Ectodermal cell (in vitro differentiated cells): ENCODE measurements around the gene NT5C3B.
"Not testable (repeated sequence)": the region's sequence is repeated elsewhere in the genome, so short reads cannot be mapped to it uniquely, and the experiment has no call there.

Source experiments
- H3K27ac ChIP-seq: 2 replicates; pipeline ENCODE4 v1.7.0; 2013; ENCODE audit warnings: mild to moderate bottlenecking, low read depth, low read length; ENCODE audit not compliant: insufficient read depth, poor library complexity, severe bottlenecking
- H3K27me3 ChIP-seq: 2 replicates; pipeline ENCODE4 v1.7.0; 2013; ENCODE audit warnings: mild to moderate bottlenecking, low read length; ENCODE audit not compliant: insufficient read depth, control insufficient read depth, poor library complexity, severe bottlenecking
- H3K36me3 ChIP-seq: one replicate; pipeline ENCODE4 v1.7.0; 2013; ENCODE audit warnings: low read length; ENCODE audit not compliant: control insufficient read depth, insufficient read depth
- H3K4me1 ChIP-seq: one replicate; pipeline ENCODE4 v1.7.0; 2013; ENCODE audit warnings: low read length; ENCODE audit not compliant: control insufficient read depth, insufficient read depth
- H3K4me3 ChIP-seq: 2 replicates; pipeline ENCODE4 v1.7.0; 2013; ENCODE audit warnings: low read depth, low read length, control low read depth; ENCODE audit not compliant: insufficient read depth
- H3K9me3 ChIP-seq: 2 replicates; pipeline ENCODE4 v1.7.0; 2013; ENCODE audit warnings: mild to moderate bottlenecking, low read length, moderate library complexity; ENCODE audit not compliant: control insufficient read depth
- WGBS, 2 experiments: methylation state at CpG; one replicate each; pipeline ENCODE4 v1.1.7; 2013; ENCODE audit warnings: missing lambda C conversion rate in 2 of 2; 5-methylcytosine and 5-hydroxymethylcytosine counted together

NT5C3B gene

GRCh38 chr17:41844971-41845370, 8.9 kb upstream of the NT5C3B start:
- no peak overlapping the region for H3K27ac ChIP-seq
- H3K27me3 ChIP-seq = no peaks in the 10 kb centered on the region
- no peaks in the 10 kb centered on the region for H3K36me3 ChIP-seq
- no peaks in the 10 kb centered on the region for H3K4me1 ChIP-seq
- WGBS, 2 experiments = 92 to 94% methylated on average over 6 of the region's 6 CpGs
- H3K9me3 ChIP-seq = no peaks in the 10 kb centered on the region
- H3K4me3 ChIP-seq = no peak overlapping the region

- not testable (repeated sequence) for H3K36me3 ChIP-seq, H3K27me3 ChIP-seq, H3K9me3 ChIP-seq, H3K4me1 ChIP-seq, H3K27ac ChIP-seq, H3K4me3 ChIP-seq
- WGBS, 2 experiments = 90 to 93% methylated on average over 6 of the region's 6 CpGs
These were observed 4.7 kb upstream of the NT5C3B start for GRCh38 chr17:41840781-41841180.

DNA sequence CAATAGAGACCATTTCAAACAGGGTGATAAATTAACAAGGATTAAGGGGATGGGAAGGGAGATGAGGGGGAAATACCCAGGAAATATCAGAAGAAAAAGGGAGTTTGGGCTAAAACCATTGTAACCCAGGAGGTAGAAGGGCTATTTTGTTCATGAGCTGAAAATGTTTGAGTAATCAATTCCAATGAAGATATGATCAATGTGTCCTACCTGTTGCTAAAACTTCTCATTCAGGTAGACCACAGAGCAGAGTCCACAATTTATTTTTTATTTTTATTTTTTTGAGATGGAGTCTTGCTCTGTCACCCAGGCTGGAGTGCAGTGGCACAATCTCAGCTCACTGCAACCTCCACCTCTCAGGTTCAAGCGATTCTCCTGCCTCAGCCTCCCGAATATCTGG, 3.4 kb upstream of the NT5C3B start:
- not testable (repeated sequence) for H3K27ac ChIP-seq, H3K27me3 ChIP-seq, H3K4me1 ChIP-seq, H3K9me3 ChIP-seq, H3K36me3 ChIP-seq, H3K4me3 ChIP-seq
- 84 to 100% methylated on average over 2 of the region's 2 CpGs for WGBS, 2 experiments

DNA sequence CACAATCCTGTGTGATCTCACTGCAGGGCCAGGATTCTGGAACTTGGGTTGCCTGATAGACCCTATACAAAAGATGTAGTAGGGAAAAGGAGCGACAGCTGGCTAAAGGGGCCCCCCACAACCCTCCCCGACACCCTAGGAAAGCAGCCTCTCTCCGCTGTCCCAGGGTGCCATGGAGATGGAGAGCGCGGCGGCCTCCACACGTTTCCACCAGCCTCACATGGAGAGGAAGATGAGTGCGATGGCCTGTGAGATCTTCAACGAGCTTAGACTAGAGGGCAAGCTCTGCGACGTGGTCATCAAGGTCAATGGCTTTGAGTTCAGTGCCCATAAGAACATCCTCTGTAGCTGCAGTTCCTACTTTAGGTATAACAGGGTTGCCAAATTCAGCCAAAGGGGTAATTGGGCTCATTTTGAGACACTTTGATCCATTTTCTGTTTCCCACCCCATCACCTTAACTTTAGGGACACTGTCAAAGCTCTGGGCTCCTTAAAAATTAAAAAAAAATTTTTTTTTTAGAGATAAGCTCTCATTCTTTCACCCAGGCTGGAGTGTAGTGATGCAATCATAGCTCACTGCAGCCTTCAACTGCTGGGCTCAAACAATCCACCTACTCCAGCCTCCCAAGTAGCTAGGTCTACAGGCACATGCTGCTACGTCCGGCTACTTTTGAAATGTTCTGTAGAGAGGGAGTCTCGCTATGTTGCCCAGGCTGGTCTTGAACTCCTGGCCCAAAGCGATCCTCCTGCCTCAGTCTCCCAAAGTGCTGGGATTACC, 1.9 kb upstream of the NT5C3B start, which contains the start of gene KLHL10:
Gene KLHL10, plus strand, starts transcription at position 65 of the 778 bp plus-strand sequence. Its CDS starts 108 bp downstream, at position 173.
- Histone ChIP-seq H3K9me3 (no peaks in the 10 kb centered on the region), H3K27me3 (peaks cover 6% of the 10 kb centered on the region), H3K4me3 (peak within 1 kb of the TSS; percentile 96), H3K27ac (no peak within 1 kb of the TSS), H3K36me3 (no peaks in the 10 kb centered on the region), H3K4me1 (peaks cover 8% of the 10 kb centered on the region)
- 95% methylated on average over 15 of the region's 15 CpGs for WGBS, 2 experiments

GRCh38 chr17:41836550-41837196, 641 bp upstream of the NT5C3B start:
- Histone ChIP-seq H3K9me3 (no peaks in the 10 kb centered on the region), H3K36me3 (peaks cover 8% of the 10 kb centered on the region), H3K27me3 (peaks cover 6% of the 10 kb centered on the region), H3K4me1 (peaks cover 8% of the 10 kb centered on the region), H3K27ac (no peak overlapping the region), H3K4me3 (peak overlapping the region; percentile 96)
- WGBS, 2 experiments = 79 to 80% methylated on average over 21 of the region's 21 CpGs

DNA sequence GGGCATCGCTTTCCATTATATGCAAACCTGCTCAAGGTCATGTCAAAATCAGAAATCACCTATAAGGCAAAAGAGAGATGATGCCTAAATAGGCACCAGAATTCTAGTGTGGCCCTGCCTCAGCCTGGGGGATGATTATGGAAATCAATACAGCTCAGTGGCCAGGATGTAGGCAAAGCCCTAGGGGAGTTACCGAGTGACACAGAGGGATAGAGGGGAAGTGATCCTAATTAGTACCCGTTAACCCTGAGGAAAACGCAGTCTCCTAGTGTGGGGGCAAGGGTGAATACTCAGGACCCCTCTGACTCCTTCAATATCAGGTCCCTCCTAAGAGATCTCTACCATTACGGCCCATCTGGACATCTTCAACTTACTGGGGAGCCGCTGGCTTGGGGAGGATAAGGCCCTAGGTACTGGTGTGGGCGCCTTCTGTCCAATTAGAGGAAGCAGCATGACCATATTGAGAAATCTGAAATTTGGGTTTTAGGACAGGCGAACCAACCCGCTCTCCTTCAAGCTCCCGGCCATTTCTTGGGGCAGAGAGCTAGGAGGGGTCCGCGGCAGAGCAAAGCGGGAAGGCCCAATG, 725 bp downstream of the NT5C3B start:
- no peak overlapping the region for H3K27ac ChIP-seq
- WGBS, 2 experiments = 15 to 17% methylated on average over 13 of the region's 13 CpGs
- peaks cover 9% of the 10 kb centered on the region for H3K36me3 ChIP-seq
- H3K4me1 ChIP-seq = peaks cover 8% of the 10 kb centered on the region
- H3K27me3 ChIP-seq = peaks cover 6% of the 10 kb centered on the region
- H3K4me3 ChIP-seq = peak overlapping the region; percentile 96
- H3K9me3 ChIP-seq = no peaks in the 10 kb centered on the region

- H3K36me3 ChIP-seq = peaks cover 27% of the 10 kb centered on the region
- H3K4me3 ChIP-seq, H3K27me3 ChIP-seq, H3K4me1 ChIP-seq, H3K27ac ChIP-seq, H3K9me3 ChIP-seq: not testable (repeated sequence)
- 86 to 87% methylated on average over 10 of the region's 10 CpGs for WGBS, 2 experiments
These were observed 6.1 kb downstream of the NT5C3B start for GRCh38 chr17:41829961-41830360.

DNA sequence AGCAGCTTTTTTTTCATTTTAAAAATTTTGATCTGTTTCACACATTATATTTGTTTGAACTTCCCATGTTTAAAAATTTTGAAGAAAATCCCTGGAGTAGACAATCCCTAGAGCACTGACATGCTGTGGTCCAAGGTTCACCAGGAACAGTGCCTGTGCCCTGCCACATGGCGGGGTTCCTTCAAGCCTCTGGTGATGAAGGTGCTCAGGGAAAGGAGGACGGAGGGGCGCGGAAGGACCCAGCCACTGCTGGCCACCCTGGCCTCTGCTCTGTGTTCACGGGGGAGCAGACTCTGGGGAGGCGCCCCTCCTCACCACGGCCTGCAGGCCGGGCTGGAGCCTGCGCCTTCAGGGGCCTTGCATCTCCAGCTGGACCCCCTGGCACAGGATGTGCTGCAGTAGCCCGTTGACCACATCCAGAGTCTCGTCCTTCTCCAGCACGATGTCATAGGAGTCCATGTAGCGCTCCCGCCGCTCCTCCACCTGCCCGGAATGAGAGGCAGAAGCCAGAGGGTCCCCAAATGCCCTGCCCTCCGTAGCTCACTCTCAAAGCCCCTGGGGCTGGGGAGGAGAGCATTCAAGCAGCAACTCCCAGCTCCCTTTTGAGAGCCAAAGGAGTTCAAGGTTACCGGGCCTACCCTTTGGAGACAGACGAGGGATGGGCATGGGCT, 10.7 kb downstream of the NT5C3B start:
- 94 to 95% methylated on average over 19 of the region's 19 CpGs for WGBS, 2 experiments
- Histone ChIP-seq H3K36me3 (peaks cover 22% of the 10 kb centered on the region), H3K4me1 (peaks cover 11% of the 10 kb centered on the region)

DNA sequence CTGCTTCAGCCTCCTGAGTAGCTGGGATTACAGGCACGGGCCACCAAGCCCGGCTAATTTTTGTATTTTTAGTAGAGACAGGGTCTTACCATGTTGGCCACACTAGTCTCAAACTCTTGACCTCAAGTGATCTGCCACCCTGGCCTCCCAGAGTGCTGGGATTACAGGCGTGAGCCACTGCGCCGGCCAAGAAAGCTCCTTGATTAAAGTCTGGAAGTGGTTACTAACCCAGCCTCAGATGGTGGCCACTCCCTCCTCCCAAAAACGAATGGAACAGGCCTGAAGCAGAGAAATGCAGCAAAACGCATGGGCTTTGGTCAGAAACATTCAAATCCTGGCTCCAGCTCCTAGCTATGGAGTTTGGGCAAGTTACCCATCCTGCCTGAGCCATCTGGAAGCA, 11.9 kb downstream of the NT5C3B start:
- Histone ChIP-seq H3K4me3 (no peak overlapping the region), H3K27ac (no peak overlapping the region), H3K4me1 (peaks cover 18% of the 10 kb centered on the region), H3K36me3 (peaks cover 18% of the 10 kb centered on the region), H3K9me3 (no peaks in the 10 kb centered on the region), H3K27me3 (no peaks in the 10 kb centered on the region)
- WGBS, 2 experiments = 76 to 78% methylated on average over 7 of the region's 7 CpGs

More for the DNA sequence above, 10.7 kb downstream of the NT5C3B start:
- H3K27me3 ChIP-seq = no peaks in the 10 kb centered on the region
- no peak overlapping the region for H3K4me3 ChIP-seq
- H3K9me3 ChIP-seq = no peaks in the 10 kb centered on the region
- no peak overlapping the region for H3K27ac ChIP-seq

- H3K9me3 ChIP-seq = no peaks in the 10 kb centered on the region
- no peak overlapping the region for H3K4me3 ChIP-seq
- no peak overlapping the region for H3K27ac ChIP-seq
- H3K27me3 ChIP-seq = no peaks in the 10 kb centered on the region
- 92 to 95% methylated on average over 7 of the region's 7 CpGs for WGBS, 2 experiments
- peaks cover 18% of the 10 kb centered on the region for H3K36me3 ChIP-seq
- H3K4me1 ChIP-seq = peaks cover 19% of the 10 kb centered on the region
These were observed 12.5 kb downstream of the NT5C3B start for GRCh38 chr17:41823580-41823979.
